Measurements from ENCODE around the gene EPAS1. TPM values are rescaled to one million over a fixed set of nuclear protein-coding genes. Genes with fewer than 3 reads are reported as not detected.

Gene EPAS1
- total and polyA plus RNA-seq, 2 of the 13 experiments (the other 11 are each of a cell fraction or from before 2014, with no cell fraction given) = 47.1 to 182 TPM

GRCh38 chr2:46297546-46298271, 502 bp downstream of the EPAS1 start (continued):
- no peak for TF ChIP-seq ZNF460 (CRISPR knock-in tag; IDR thresholded peaks at IDR 0.05; ENCODE audit: borderline replicate concordance)
- TF ChIP-seq ZNF292 (CRISPR knock-in tag; IDR thresholded peaks at IDR 0.05; ENCODE audit: borderline replicate concordance, low read depth) = no peak
- no peak for TF ChIP-seq SMAD3 (CRISPR knock-in tag; IDR thresholded peaks at IDR 0.05)
- TF ChIP-seq ZNF800 (CRISPR knock-in tag; IDR thresholded peaks at IDR 0.05) = peak; percentile 94; the same call in 1 of the 2 replicates
- TF ChIP-seq CEBPB (IDR thresholded peaks at IDR 0.05; ENCODE audit: borderline replicate concordance, low read depth, low read length) = no peak
- 0 out of 2 replicates have a peak, but pooled peaks have one; percentile 21 for TF ChIP-seq ZNF331 (CRISPR knock-in tag; IDR thresholded peaks at IDR 0.05)
- TF ChIP-seq BRD4 (CRISPR knock-in tag; IDR thresholded peaks at IDR 0.05) = peak; percentile 73
- peak; percentile 76 for TF ChIP-seq KDM2A (CRISPR knock-in tag; IDR thresholded peaks at IDR 0.05; ENCODE audit: borderline replicate concordance, low read depth)
- no peak for TF ChIP-seq ELF4 (CRISPR knock-in tag; IDR thresholded peaks at IDR 0.05; ENCODE audit: borderline replicate concordance)
- peak; percentile 60; the same call in 1 of the 2 replicates for TF ChIP-seq TOE1 (CRISPR knock-in tag; IDR thresholded peaks at IDR 0.05)
- TF ChIP-seq E2F1 (CRISPR knock-in tag; IDR thresholded peaks at IDR 0.05) = peak; percentile 58; the same call in 1 of the 2 replicates
- no peak for TF ChIP-seq NFE2L2 (IDR thresholded peaks at IDR 0.05; ENCODE audit: low read length)
- TF ChIP-seq ZBTB26 (CRISPR knock-in tag; IDR thresholded peaks at IDR 0.05; ENCODE audit: borderline replicate concordance) = no peak
- peak; percentile 76 for TF ChIP-seq ZNF446 (CRISPR knock-in tag; IDR thresholded peaks at IDR 0.05)
- TF ChIP-seq NFYB (CRISPR knock-in tag; IDR thresholded peaks at IDR 0.05) = no peak; the same call in 1 of the 2 replicates
- TF ChIP-seq PAX8 (CRISPR knock-in tag; IDR thresholded peaks at IDR 0.05; ENCODE audit: borderline replicate concordance) = no peak
- TF ChIP-seq ARHGAP35 (CRISPR knock-in tag; IDR thresholded peaks at IDR 0.05; ENCODE audit: borderline replicate concordance) = peak; percentile 45
- TF ChIP-seq NCOR1 (IDR thresholded peaks at IDR 0.05; ENCODE audit: borderline replicate concordance, low read length) = no peak; the same call in 1 of the 2 replicates
- TF ChIP-seq ZFP36L2 (CRISPR knock-in tag; IDR thresholded peaks at IDR 0.05) = no peak
- TF ChIP-seq ERF (CRISPR knock-in tag; IDR thresholded peaks at IDR 0.05) = peak; percentile 82
- TF ChIP-seq ZSCAN22 (CRISPR knock-in tag; IDR thresholded peaks at IDR 0.05) = peak; percentile 53; the same call in 1 of the 2 replicates
- TF ChIP-seq BORCS8-MEF2B (CRISPR knock-in tag; IDR thresholded peaks at IDR 0.05) = peak; percentile 67; the same call in 1 of the 2 replicates
- TF ChIP-seq SATB2 (CRISPR knock-in tag; IDR thresholded peaks at IDR 0.05) = no peak
- TF ChIP-seq MNT (IDR thresholded peaks at IDR 0.05) = no peak
- TF ChIP-seq ZNF251 (CRISPR knock-in tag; IDR thresholded peaks at IDR 0.05) = no peak
- TF ChIP-seq ZNF549 (CRISPR knock-in tag; IDR thresholded peaks at IDR 0.05) = no peak
